Activated CD4-positive, alpha-beta T cell treated with anti-CD3 and anti-CD28 coated beads for 36 hours (primary cell): ENCODE results near the gene IRF2BP2. TPM values are rescaled to one million over a fixed set of nuclear protein-coding genes. Genes with fewer than 3 reads are reported as not detected.
A peak's percentile ranks its signal among the peaks of the same experiment; 100 is the strongest.

Source experiments
- ATAC-seq: fragments of 200-7000 bp; cut with Tn5 transposase; one replicate; pipeline ENCODE4 v1.10.0; 2021; ENCODE audit warnings: mild to moderate bottlenecking, moderate library complexity
- CTCF ChIA-PET: fragments of 350-600 bp; sonication (Branson Sonifier 250); formaldehyde crosslinking; loops from one replicate; lab custom pipeline; 2021; ENCODE audit warnings: antibody characterized with exemption; lab: Charles Lee
- POLR2A ChIA-PET: fragments of 350-600 bp; sonication (Branson Sonifier 250); formaldehyde crosslinking; loops from one replicate; lab custom pipeline; 2021; ENCODE audit warnings: antibody characterized with exemption, inconsistent platforms; lab: Charles Lee
- DNase-seq: peaks from one replicate; pipeline ENCODE4 v3.0.0-alpha.2; 2020
- H3K27ac Mint-ChIP-seq: one replicate; pipeline ENCODE4 v1.8.0; 2021; ENCODE audit warnings: mixed read lengths
- H3K27me3 Mint-ChIP-seq: one replicate; pipeline ENCODE4 v1.8.0; 2021; ENCODE audit warnings: mixed read lengths
- H3K36me3 Mint-ChIP-seq: one replicate; pipeline ENCODE4 v1.8.0; 2021; ENCODE audit warnings: low read depth, mixed read lengths
- H3K4me1 Mint-ChIP-seq: one replicate; pipeline ENCODE4 v1.8.0; 2021; ENCODE audit warnings: mixed read lengths
- H3K4me3 Mint-ChIP-seq: one replicate; pipeline ENCODE4 v1.8.0; 2021; ENCODE audit warnings: mild to moderate bottlenecking, moderate library complexity, mixed read lengths
- H3K9me3 Mint-ChIP-seq: one replicate; pipeline ENCODE4 v1.8.0; 2021; ENCODE audit warnings: low read depth, mixed read lengths
- intact Hi-C, 2 experiments: fragments of 100-400 bp; cut with DNase I in 1 of 2; cut with micrococcal nuclease in 1 of 2; formaldehyde crosslinking; loops; one replicate each; pipeline versions ENCODE4 v1.14.2 to v1.15.1; 2022 to 2024; cut with DNase I, micrococcal nuclease
- total RNA-seq, 2 experiments: library from RNA; stranded (reverse); gene quantifications; one replicate each; pipeline ENCODE4 v1.2.3, GENCODE V29; 2021

Gene IRF2BP2
- total RNA-seq, 2 experiments from 2014 or later = 132 to 200 TPM

DNA sequence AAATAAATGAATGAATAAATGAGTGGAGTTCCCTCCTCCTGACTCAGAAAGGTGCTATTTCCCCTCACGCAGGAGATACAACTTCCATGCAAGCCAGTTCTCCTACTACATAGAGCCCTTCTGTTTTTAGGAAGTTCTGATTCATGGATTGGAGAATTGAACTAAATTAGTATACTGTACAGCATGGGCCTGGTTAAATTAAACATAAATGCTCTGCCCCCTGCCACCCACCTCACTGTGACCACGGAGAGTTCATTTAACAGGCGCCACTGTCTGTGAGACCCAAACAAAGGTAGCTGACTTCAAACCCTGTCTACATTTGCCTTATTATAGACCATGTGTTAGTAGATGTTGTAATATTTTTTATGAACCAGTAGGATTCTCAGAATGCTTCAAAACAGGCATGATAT lies 9.1 kb upstream of the IRF2BP2 start:
- Mint-ChIP-seq H3K4me3 (no peak overlapping the region), H3K27ac (no peak overlapping the region), H3K4me1 (peaks cover 11% of the 10 kb centered on the region), H3K9me3 (no peaks in the 10 kb centered on the region), H3K36me3 (no peaks in the 10 kb centered on the region), H3K27me3 (no peaks in the 10 kb centered on the region)
- CTCF ChIA-PET = no interaction called here
- intact Hi-C loops = no loop called here
- ATAC-seq (no peak), DNase-seq (no peak)
- POLR2A ChIA-PET = no interaction called here

- ChIA-PET CTCF (no interaction called here), POLR2A (no interaction called here)
- Mint-ChIP-seq H3K36me3 (no peaks in the 10 kb centered on the region), H3K27ac (no peak overlapping the region), H3K27me3 (no peaks in the 10 kb centered on the region), H3K9me3 (no peaks in the 10 kb centered on the region), H3K4me1 (peaks cover 14% of the 10 kb centered on the region), H3K4me3 (no peak overlapping the region)
- DNase-seq = no peak
- no peak for ATAC-seq
- intact Hi-C loops = no loop called here
Measured at GRCh38 chr1:234618737-234619049, 8.7 kb upstream of the IRF2BP2 start.

DNA sequence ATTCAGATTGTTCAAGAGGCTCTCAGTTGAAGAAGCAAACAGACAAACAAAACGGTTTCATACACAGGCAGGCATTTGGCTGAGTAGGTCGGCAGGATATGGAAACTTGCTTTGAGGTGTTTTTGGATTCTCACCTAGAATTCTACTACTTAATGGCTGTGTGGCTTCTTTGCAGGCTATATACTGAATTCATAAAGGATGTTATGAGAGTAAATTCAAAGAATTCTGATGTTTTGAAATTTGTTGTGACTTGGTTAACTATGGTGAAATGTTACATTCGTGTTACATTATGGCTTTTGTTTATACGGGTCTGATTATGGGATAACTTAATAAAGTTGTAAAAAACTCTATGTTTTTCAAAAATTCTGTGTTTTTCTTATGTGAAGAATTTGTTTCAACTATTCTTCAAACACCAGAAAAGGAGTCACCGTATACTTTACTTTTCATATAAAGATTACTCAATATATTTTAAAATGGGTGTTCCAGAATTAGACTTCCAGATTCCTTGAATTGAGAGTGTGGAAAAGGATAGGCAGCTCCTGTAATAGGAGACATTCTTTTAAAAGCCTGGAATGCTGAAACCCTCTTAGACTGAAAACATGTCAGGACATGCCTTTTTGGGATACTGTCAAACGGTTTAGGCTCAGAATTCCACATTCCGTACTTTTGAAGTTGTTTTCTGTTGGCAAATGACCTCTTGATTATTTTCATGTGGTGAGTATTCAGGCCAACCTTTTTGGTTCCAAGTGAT lies 8.2 kb upstream of the IRF2BP2 start:
- CTCF ChIA-PET = no interaction called here
- Mint-ChIP-seq H3K27me3 (no peaks in the 10 kb centered on the region), H3K4me3 (no peak overlapping the region), H3K9me3 (no peaks in the 10 kb centered on the region), H3K36me3 (no peaks in the 10 kb centered on the region), H3K4me1 (peaks cover 19% of the 10 kb centered on the region), H3K27ac (no peak overlapping the region)
- no peak for DNase-seq
- intact Hi-C loops = no loop called here
- ATAC-seq = no peak
- POLR2A ChIA-PET = no interaction called here

DNA sequence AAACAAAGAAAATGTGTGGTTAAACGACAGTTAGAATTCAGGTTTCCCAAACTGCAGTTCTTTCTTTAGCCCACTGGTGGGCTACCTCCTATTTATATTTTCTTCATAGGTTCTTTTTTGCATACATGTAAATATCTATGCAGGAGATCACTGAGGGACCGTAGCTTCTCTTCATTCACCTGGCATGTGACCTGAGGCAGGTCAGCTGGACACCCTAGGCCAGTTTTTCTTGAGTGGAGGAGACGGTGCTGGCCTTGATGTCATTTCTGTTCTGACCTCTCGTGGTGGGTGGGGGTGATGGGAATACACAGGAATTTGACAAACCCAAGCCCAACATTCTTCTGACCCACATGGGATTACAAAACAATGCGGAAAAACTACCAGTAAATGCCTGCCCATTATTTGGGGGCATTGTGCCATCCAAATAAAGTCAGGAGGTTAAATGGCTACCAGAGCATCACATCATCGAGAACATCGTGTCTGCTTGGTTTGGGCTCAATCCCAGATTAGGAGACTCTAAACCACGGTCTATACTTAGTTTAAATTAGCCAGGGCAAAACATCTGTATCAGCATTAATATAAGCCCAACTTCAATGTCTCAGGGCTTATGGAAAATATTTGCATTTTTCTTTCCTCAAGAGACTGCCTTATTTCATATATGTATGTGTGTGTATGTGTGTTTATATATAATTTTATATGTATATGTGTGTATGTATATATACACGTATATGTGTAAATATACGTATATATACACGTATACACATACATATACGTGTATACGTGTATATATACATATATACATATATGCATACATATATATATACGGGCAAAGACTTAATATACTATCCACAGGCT lies 7.4 kb upstream of the IRF2BP2 start:
- POLR2A ChIA-PET = no interaction called here
- Mint-ChIP-seq H3K4me3 (no peak overlapping the region), H3K36me3 (no peaks in the 10 kb centered on the region), H3K27ac (no peak overlapping the region), H3K27me3 (no peaks in the 10 kb centered on the region), H3K4me1 (peaks cover 27% of the 10 kb centered on the region), H3K9me3 (no peaks in the 10 kb centered on the region)
- CTCF ChIA-PET = no interaction called here
- DNase-seq (no peak), ATAC-seq (no peak)
- intact Hi-C loops = no loop called here

- no peaks in the 10 kb centered on the region for H3K36me3 Mint-ChIP-seq
- intact Hi-C loops = no loop called here
- peak overlapping the region; percentile 61 for H3K27ac Mint-ChIP-seq
- H3K27me3 Mint-ChIP-seq = no peaks in the 10 kb centered on the region
- ChIA-PET POLR2A (no interaction called here), CTCF (interaction anchor here (0.7 kb wide), 1 partner anchor 117 kb away, joined by 4 read pairs; no protein-coding TSS in a partner anchor)
- no peak overlapping the region for H3K4me3 Mint-ChIP-seq
- no peak for ATAC-seq
- no peaks in the 10 kb centered on the region for H3K9me3 Mint-ChIP-seq
- no peak for DNase-seq
- peaks cover 34% of the 10 kb centered on the region for H3K4me1 Mint-ChIP-seq
Measured at GRCh38 chr1:234616644-234617043, 6.7 kb upstream of the IRF2BP2 start.

- Mint-ChIP-seq H3K27me3 (no peaks in the 10 kb centered on the region), H3K4me1 (peaks cover 38% of the 10 kb centered on the region), H3K36me3 (no peaks in the 10 kb centered on the region), H3K9me3 (no peaks in the 10 kb centered on the region), H3K27ac (peak overlapping the region; percentile 53), H3K4me3 (no peak overlapping the region)
- CTCF ChIA-PET = interaction anchor here (0.7 to 0.9 kb wide), 2 partner anchors 9 to 103 kb away, joined by 3 read pairs; no protein-coding TSS in a partner anchor
- intact Hi-C loops = loop anchor here in 1 of 2 experiments (5.0 kb wide), 1 partner anchor 63 kb away; no protein-coding TSS in a partner anchor
- POLR2A ChIA-PET = interaction anchor here (0.8 kb wide), 1 partner anchor 79 kb away, joined by 3 read pairs; no protein-coding TSS in a partner anchor
- DNase-seq (no peak), ATAC-seq (no peak)
Measured at GRCh38 chr1:234614081-234614489, 4.1 kb upstream of the IRF2BP2 start.

DNA sequence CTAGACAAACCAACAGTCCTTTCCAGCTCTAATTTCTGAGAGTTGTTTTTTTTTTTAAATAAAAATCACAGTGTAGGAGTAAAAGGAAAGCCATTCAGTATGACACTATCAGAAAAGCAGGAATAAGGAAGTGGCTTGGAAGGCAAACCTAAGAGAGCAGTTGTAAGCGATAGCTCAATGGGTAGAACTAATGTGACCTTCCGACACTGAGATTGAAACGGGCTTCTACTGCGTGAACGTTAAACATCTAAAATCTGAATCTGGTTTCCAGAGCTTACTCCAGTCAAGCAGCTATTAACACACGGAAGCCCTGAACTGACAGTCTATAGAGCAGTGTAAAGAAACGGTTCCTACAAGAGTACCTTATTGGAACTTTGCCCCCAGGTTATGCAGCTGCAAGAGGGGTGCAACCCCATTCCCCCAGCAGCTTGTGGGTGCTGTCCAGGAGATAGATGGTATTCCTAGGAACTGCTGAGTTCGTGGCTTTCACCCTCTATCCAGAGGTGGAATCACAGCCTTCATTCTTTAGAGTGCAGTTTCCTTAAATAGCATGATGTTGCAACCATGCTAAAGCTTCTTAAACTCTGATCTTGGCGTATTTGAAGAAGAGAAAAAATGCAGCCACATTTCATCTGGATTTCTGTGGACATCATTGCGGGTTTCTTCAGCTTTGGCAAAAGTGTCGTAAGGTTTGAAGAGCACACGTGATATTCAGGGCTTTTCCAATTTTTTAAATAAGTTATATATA lies 3.3 kb upstream of the IRF2BP2 start:
- H3K27me3 Mint-ChIP-seq = no peaks in the 10 kb centered on the region
- no peak for DNase-seq
- peaks cover 2% of the 10 kb centered on the region for H3K36me3 Mint-ChIP-seq
- ChIA-PET CTCF (interaction anchor here (0.6 to 1.4 kb wide), 4 partner anchors 15 to 1249 kb away, joined by 3 to 6 read pairs (median 4); no protein-coding TSS in a partner anchor), POLR2A (interaction anchor here (0.6 to 2.5 kb wide), 7 partner anchors 71 to 458 kb away, joined by 3 to 20 read pairs (median 4); no protein-coding TSS in a partner anchor)
- intact Hi-C loops = loop anchor here in 1 of 2 experiments (2.0 to 5.0 kb wide), 2 partner anchors 64 to 155 kb away; no protein-coding TSS in a partner anchor
- peak overlapping the region; percentile 99 for H3K27ac Mint-ChIP-seq
- peak overlapping the region; percentile 70 for H3K4me3 Mint-ChIP-seq
- ATAC-seq = no peak
- no peaks in the 10 kb centered on the region for H3K9me3 Mint-ChIP-seq
- H3K4me1 Mint-ChIP-seq = peaks cover 38% of the 10 kb centered on the region

GRCh38 chr1:234612352-234613127 lies 2.6 kb upstream of the IRF2BP2 start:
- CTCF ChIA-PET = interaction anchor here (0.5 to 2.8 kb wide), 16 partner anchors 9 to 1248 kb away, joined by 3 to 22 read pairs (median 4); no protein-coding TSS in a partner anchor
- peak overlapping the region; percentile 70 for H3K4me3 Mint-ChIP-seq
- peaks cover 35% of the 10 kb centered on the region for H3K4me1 Mint-ChIP-seq
- H3K27ac Mint-ChIP-seq = peak overlapping the region; percentile 99
- H3K27me3 Mint-ChIP-seq = no peaks in the 10 kb centered on the region
- no peaks in the 10 kb centered on the region for H3K9me3 Mint-ChIP-seq
- peak; percentile 39 for ATAC-seq
- intact Hi-C loops = loop anchor here (1.0 to 5.0 kb wide), 7 partner anchors 65 to 400 kb away; no protein-coding TSS in a partner anchor
- H3K36me3 Mint-ChIP-seq = peaks cover 9% of the 10 kb centered on the region
- peak; percentile 90 for DNase-seq
- POLR2A ChIA-PET = interaction anchor here (0.6 to 2.5 kb wide), 14 partner anchors 9 to 458 kb away, joined by 3 to 20 read pairs (median 4); no protein-coding TSS in a partner anchor

DNA sequence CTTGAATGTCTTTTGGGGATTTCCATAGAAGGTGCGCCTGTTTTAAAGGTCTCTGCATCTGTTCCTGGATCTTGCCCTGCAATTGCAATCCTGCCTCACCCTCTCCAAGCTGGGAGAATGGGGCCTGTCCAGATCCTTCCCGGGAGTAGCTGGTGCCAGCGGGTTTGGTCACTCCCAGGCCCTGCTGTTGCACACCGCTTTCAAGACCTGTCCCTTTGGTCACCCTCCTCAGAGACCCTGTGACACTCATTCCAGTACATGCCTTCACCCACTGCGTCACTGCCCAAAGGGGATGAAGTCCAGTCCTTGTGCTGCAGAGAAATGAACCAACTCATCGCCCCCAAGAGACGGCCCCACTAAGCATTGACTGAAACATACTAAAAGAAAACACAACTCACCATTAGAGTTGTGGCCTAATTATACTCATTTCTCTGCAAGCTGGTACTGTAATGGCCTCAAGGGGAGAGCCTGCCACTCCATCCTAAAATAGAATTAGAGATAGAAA lies 1.9 kb upstream of the IRF2BP2 start:
- POLR2A ChIA-PET = interaction anchor here (0.6 to 2.6 kb wide), 25 partner anchors 8 to 472 kb away, joined by 3 to 20 read pairs (median 5); no protein-coding TSS in a partner anchor
- Mint-ChIP-seq H3K27ac (peak overlapping the region; percentile 99), H3K27me3 (no peaks in the 10 kb centered on the region), H3K36me3 (peaks cover 16% of the 10 kb centered on the region), H3K4me1 (peaks cover 31% of the 10 kb centered on the region), H3K9me3 (no peaks in the 10 kb centered on the region), H3K4me3 (peak overlapping the region; percentile 70)
- intact Hi-C loops = loop anchor here (1.0 to 5.0 kb wide), 15 partner anchors 12 to 893 kb away; partner anchors contain the start of gene B3GALNT2 (in 1 of the 2)
- ATAC-seq (no peak), DNase-seq (peak; percentile 46)
- CTCF ChIA-PET = interaction anchor here (0.5 to 2.8 kb wide), 16 partner anchors 8 to 532 kb away, joined by 3 to 22 read pairs (median 4); no protein-coding TSS in a partner anchor
